Activated naive CD8-positive, alpha-beta T cell treated with anti-CD3 and anti-CD28 coated beads, Interleukin-2, amount 50 U/mL, for 24 hours (primary cell): ENCODE measurements around the gene CDC73.
"Not testable (repeated sequence)": the region's sequence is repeated elsewhere in the genome, so short reads cannot be mapped to it uniquely, and the experiment has no call there.

Source experiments
- ATAC-seq: fragments of 150-1000 bp; cut with Tn5 transposase; one replicate; pipeline ENCODE4 v1.10.0; 2021
- DNase-seq: peaks from one replicate; pipeline ENCODE4 v3.0.0; 2021
- H3K27ac Mint-ChIP-seq: one replicate; pipeline ENCODE4 v1.8.0; 2021; ENCODE audit warnings: mild to moderate bottlenecking, mixed read lengths
- H3K27me3 Mint-ChIP-seq: one replicate; pipeline ENCODE4 v1.8.0; 2021; ENCODE audit warnings: mixed read lengths
- H3K36me3 Mint-ChIP-seq: one replicate; pipeline ENCODE4 v1.8.0; 2021; ENCODE audit warnings: low read depth, mixed read lengths
- H3K4me1 Mint-ChIP-seq: one replicate; pipeline ENCODE4 v1.8.0; 2021; ENCODE audit warnings: mixed read lengths
- H3K4me3 Mint-ChIP-seq: one replicate; pipeline ENCODE4 v1.8.0; 2021; ENCODE audit warnings: mild to moderate bottlenecking, moderate library complexity, mixed read lengths
- H3K9me3 Mint-ChIP-seq: one replicate; pipeline ENCODE4 v1.8.0; 2021; ENCODE audit warnings: mixed read lengths

Gene CDC73

GRCh38 chr1:193105821-193106177, 16.0 kb upstream of the CDC73 start:
- Mint-ChIP-seq H3K4me1 (peaks cover 18% of the 10 kb centered on the region), H3K36me3 (no peaks in the 10 kb centered on the region), H3K9me3 (no peaks in the 10 kb centered on the region), H3K27me3 (no peaks in the 10 kb centered on the region), H3K4me3 (peak overlapping the region; percentile 91), H3K27ac (peak overlapping the region; percentile 72)
- ATAC-seq (no peak), DNase-seq (no peak)

DNA sequence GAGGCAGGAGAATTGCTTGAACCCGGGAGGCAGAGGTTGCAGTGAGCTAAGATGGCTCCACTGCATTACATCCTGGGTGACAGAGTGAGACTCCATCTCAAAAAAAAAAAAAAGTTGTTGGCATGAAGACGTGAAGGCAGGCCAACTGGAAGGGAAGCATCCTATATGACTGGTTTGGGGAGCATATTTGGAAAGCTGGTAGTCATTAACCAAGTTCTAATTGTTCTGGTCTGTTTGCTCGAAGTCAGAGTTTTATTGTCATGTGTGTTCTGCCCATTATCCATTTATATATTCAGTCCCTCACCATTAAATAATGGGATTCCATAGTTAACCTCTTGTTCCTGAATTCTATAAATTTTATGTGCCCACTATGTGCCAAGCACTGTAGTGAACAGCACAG, 13.4 kb upstream of the CDC73 start:
- no peaks in the 10 kb centered on the region for H3K9me3 Mint-ChIP-seq
- H3K27ac Mint-ChIP-seq = no peak overlapping the region
- no peak for DNase-seq
- H3K4me1 Mint-ChIP-seq = peaks cover 13% of the 10 kb centered on the region
- no peaks in the 10 kb centered on the region for H3K27me3 Mint-ChIP-seq
- no peaks in the 10 kb centered on the region for H3K36me3 Mint-ChIP-seq
- ATAC-seq = no peak
- H3K4me3 Mint-ChIP-seq = no peak overlapping the region

GRCh38 chr1:193109619-193110018, 12.2 kb upstream of the CDC73 start:
- Mint-ChIP-seq H3K27ac (no peak overlapping the region), H3K9me3 (no peaks in the 10 kb centered on the region), H3K36me3 (no peaks in the 10 kb centered on the region), H3K4me3 (no peak overlapping the region), H3K4me1 (peaks cover 6% of the 10 kb centered on the region), H3K27me3 (no peaks in the 10 kb centered on the region)
- ATAC-seq (no peak), DNase-seq (no peak)

GRCh38 chr1:193110246-193110645, 11.6 kb upstream of the CDC73 start:
- no peaks in the 10 kb centered on the region for H3K9me3 Mint-ChIP-seq
- ATAC-seq = no peak
- no peak overlapping the region for H3K27ac Mint-ChIP-seq
- DNase-seq = no peak
- H3K27me3 Mint-ChIP-seq = no peaks in the 10 kb centered on the region
- no peak overlapping the region for H3K4me3 Mint-ChIP-seq
- H3K36me3 Mint-ChIP-seq = no peaks in the 10 kb centered on the region
- peaks cover 6% of the 10 kb centered on the region for H3K4me1 Mint-ChIP-seq

DNA sequence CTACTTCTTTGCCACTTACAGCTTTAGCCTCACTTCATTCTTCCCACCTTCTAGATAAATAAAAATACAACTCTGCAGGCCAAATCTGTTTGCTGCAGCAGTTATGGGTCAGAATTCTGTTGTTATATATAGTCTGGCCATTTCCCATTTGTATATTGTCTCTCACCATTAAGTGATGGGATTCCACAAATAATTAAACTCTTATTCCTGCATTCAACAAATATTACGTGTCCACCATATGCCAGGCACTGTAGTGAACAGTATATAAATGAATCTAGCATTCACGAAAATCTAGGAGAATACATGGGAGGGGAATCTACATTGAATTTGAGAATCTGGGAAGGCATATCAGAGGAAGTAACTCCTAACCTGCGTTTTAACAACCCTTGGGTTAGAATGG, 11.0 kb upstream of the CDC73 start:
- no peak for ATAC-seq
- Mint-ChIP-seq H3K9me3 (no peaks in the 10 kb centered on the region), H3K4me3 (no peak overlapping the region), H3K27ac (no peak overlapping the region), H3K36me3 (no peaks in the 10 kb centered on the region), H3K27me3 (no peaks in the 10 kb centered on the region), H3K4me1 (peaks cover under 1% of the 10 kb centered on the region)
- no peak for DNase-seq

GRCh38 chr1:193111641-193112090, 10.2 kb upstream of the CDC73 start:
- H3K36me3 Mint-ChIP-seq = no peaks in the 10 kb centered on the region
- DNase-seq (no peak), ATAC-seq (no peak)

GRCh38 chr1:193113258-193113991, 8.4 kb upstream of the CDC73 start:
- DNase-seq (no peak), ATAC-seq (no peak)
- Mint-ChIP-seq H3K36me3 (no peaks in the 10 kb centered on the region), H3K27ac (no peak overlapping the region), H3K9me3 (no peaks in the 10 kb centered on the region), H3K4me1 (no peaks in the 10 kb centered on the region), H3K27me3 (no peaks in the 10 kb centered on the region), H3K4me3 (no peak overlapping the region)

More at GRCh38 chr1:193111641-193112090, 10.2 kb upstream of the CDC73 start:
- H3K27me3 Mint-ChIP-seq = no peaks in the 10 kb centered on the region
- H3K4me3 Mint-ChIP-seq = no peak overlapping the region
- H3K27ac Mint-ChIP-seq = no peak overlapping the region
- no peaks in the 10 kb centered on the region for H3K9me3 Mint-ChIP-seq
- H3K4me1 Mint-ChIP-seq = no peaks in the 10 kb centered on the region

- DNase-seq (no peak), ATAC-seq (no peak)
- H3K36me3 Mint-ChIP-seq = no peaks in the 10 kb centered on the region
- no peaks in the 10 kb centered on the region for H3K9me3 Mint-ChIP-seq
- H3K4me1 Mint-ChIP-seq = peaks cover 4% of the 10 kb centered on the region
- H3K27me3 Mint-ChIP-seq = peaks cover 2% of the 10 kb centered on the region
- no peak overlapping the region for H3K27ac Mint-ChIP-seq
- no peak overlapping the region for H3K4me3 Mint-ChIP-seq
Observed at GRCh38 chr1:193113992-193114332, 7.9 kb upstream of the CDC73 start.

DNA sequence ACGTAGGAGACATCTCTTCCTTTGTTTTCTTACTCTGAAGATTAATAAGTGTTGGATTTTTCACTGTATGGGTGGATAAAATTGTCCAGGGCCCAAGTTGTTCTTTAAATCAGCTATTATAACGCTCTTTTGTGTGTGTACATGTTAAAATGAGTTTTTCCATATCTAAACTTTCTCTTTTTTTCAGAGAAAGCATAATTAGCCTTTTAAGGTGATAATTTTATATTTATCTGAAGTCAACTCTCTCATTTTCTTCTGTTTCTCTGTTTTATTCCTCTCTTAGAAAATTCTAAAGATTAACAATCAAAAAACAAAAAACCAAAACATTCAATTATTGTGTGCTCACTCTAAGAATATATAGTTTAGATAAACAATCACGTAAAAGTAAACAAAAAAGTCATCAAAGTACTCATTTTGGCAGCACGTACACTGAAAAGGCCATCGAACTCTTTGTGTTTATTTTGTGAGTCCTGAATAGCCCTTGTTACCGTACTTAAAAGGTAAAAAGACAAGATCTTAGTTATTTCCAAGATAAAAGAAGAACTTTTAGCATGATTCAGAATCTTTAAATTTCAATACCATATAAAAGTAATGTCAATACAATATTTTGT, 7.2 kb upstream of the CDC73 start:
- Mint-ChIP-seq H3K36me3 (no peaks in the 10 kb centered on the region), H3K4me3 (no peak overlapping the region), H3K27me3 (peaks cover 2% of the 10 kb centered on the region), H3K27ac (no peak overlapping the region), H3K4me1 (peaks cover 4% of the 10 kb centered on the region), H3K9me3 (no peaks in the 10 kb centered on the region)
- DNase-seq = no peak
- ATAC-seq = no peak

DNA sequence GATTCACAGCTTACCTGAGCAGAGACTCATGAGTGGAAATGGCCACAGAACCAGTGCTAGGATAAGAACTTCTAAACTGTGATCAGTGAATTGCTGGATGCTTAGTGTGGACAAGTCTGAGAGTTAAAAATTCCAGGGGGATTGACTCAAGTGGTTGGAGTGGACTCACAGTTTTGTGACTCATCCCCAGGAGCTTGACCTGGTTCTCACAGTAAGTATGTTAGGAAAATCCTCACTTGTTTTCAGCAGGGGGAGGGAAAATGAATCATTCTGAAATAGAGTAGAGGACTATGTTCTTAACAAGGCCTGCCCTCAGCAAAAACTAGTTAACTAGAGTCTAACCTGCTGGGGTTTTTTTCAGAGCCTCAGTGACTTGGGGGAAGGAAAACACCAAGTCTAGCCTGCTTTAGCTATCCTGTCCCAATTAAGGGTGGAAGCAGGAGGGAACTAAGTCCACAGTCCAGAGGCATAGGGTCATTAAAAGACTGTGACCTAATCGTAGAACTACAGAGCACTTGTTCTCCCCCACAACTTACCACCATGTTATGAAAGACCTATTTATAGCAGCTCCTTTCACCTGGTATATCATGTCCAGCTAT, 6.1 kb upstream of the CDC73 start:
- Mint-ChIP-seq H3K27ac (no peak overlapping the region), H3K4me1 (peaks cover 7% of the 10 kb centered on the region), H3K36me3 (no peaks in the 10 kb centered on the region), H3K9me3 (peaks cover 4% of the 10 kb centered on the region), H3K4me3 (no peak overlapping the region), H3K27me3 (peaks cover 2% of the 10 kb centered on the region)
- no peak for DNase-seq
- no peak for ATAC-seq

DNA sequence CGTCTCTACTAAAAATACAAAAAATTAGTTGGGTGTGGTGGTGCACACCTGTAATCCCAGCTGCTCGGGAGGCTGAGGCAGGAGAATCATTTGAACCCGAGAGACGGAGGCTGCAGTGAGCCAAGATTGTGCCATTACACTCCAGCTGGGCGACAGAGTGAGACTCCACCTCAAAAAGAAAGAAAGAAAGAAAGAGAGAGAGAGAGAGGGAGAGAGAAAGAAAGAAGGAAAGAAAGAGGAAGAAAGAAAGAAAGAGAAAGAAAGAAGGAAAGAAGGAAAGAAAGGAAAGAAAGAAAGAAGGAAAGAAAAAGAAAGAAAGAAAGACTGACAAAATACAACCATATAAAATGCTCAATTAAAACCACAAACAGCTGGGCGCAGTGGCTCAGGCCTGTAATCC, 4.7 kb upstream of the CDC73 start:
- not testable (repeated sequence) for H3K9me3 Mint-ChIP-seq, H3K27me3 Mint-ChIP-seq, H3K4me3 Mint-ChIP-seq, DNase-seq, ATAC-seq, H3K27ac Mint-ChIP-seq, H3K36me3 Mint-ChIP-seq
- peaks cover 15% of the 10 kb centered on the region for H3K4me1 Mint-ChIP-seq

DNA sequence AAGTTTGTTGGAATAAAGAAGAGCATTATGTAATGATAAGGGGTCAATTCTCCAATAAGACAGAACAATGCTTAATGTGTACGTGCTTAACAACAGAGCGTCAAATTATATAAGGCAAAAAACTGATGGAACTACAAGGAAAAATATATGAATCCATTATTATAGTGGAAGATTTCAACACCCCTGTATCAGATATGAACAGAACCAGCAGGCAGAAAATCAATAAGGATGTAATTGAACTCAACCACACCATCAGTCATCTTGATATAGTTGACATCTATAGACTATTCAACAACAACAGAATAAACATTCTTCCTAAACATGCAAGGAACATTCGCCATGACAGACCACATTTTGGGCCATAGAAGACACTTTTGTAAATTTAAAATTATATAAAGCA, 3.6 kb upstream of the CDC73 start:
- peaks cover 4% of the 10 kb centered on the region for H3K9me3 Mint-ChIP-seq
- no peak for ATAC-seq
- H3K4me1 Mint-ChIP-seq = peaks cover 21% of the 10 kb centered on the region
- no peak for DNase-seq
- H3K4me3 Mint-ChIP-seq = no peak overlapping the region
- no peak overlapping the region for H3K27ac Mint-ChIP-seq
- peaks cover 2% of the 10 kb centered on the region for H3K36me3 Mint-ChIP-seq
- peaks cover 2% of the 10 kb centered on the region for H3K27me3 Mint-ChIP-seq

GRCh38 chr1:193118803-193119730, 2.8 kb upstream of the CDC73 start:
- Mint-ChIP-seq H3K27ac (no peak overlapping the region), H3K4me1 (peaks cover 29% of the 10 kb centered on the region), H3K36me3 (peaks cover 2% of the 10 kb centered on the region), H3K9me3 (peaks cover 4% of the 10 kb centered on the region), H3K4me3 (no peak overlapping the region), H3K27me3 (peaks cover 2% of the 10 kb centered on the region)
- ATAC-seq (no peak), DNase-seq (no peak)

- peaks cover 4% of the 10 kb centered on the region for H3K9me3 Mint-ChIP-seq
- peaks cover 40% of the 10 kb centered on the region for H3K4me1 Mint-ChIP-seq
- no peak for ATAC-seq
- H3K36me3 Mint-ChIP-seq = peaks cover 4% of the 10 kb centered on the region
- peaks cover 2% of the 10 kb centered on the region for H3K27me3 Mint-ChIP-seq
- peak overlapping the region; percentile 98 for H3K27ac Mint-ChIP-seq
- peak overlapping the region; percentile 95 for H3K4me3 Mint-ChIP-seq
- no peak for DNase-seq
Observed at GRCh38 chr1:193120604-193121166, 1.1 kb upstream of the CDC73 start.
